Activated naive CD4-positive, alpha-beta T cell treated with anti-CD3 and anti-CD28 coated beads, Interleukin-2, amount 50 U/mL, for 24 hours (primary cell): ENCODE data around the gene ZNF287.

Experiments used
- H3K27ac Mint-ChIP-seq: one replicate; pipeline ENCODE4 v1.8.0; 2021; ENCODE audit warnings: mild to moderate bottlenecking, mixed read lengths
- H3K27me3 Mint-ChIP-seq: one replicate; pipeline ENCODE4 v1.8.0; 2021; ENCODE audit warnings: mixed read lengths
- H3K36me3 Mint-ChIP-seq: one replicate; pipeline ENCODE4 v1.8.0; 2021; ENCODE audit warnings: mixed read lengths
- H3K4me1 Mint-ChIP-seq: one replicate; pipeline ENCODE4 v1.8.0; 2021; ENCODE audit warnings: mixed read lengths
- H3K4me3 Mint-ChIP-seq: one replicate; pipeline ENCODE4 v1.8.0; 2021; ENCODE audit warnings: mild to moderate bottlenecking, mixed read lengths
- H3K9me3 Mint-ChIP-seq: one replicate; pipeline ENCODE4 v1.8.0; 2021; ENCODE audit warnings: mixed read lengths

Gene ZNF287

GRCh38 chr17:16568541-16569357, at the start of gene ZNF287:
ZNF287 (minus strand) TSS chr17:16569204; CDS start chr17:16567731, 1,473 bp downstream.
- Mint-ChIP-seq H3K4me3 (peak within 1 kb of the TSS; percentile 88), H3K27ac (peak within 1 kb of the TSS; percentile 70), H3K27me3 (no peaks in the 10 kb centered on the region), H3K4me1 (peaks cover 14% of the 10 kb centered on the region), H3K9me3 (no peaks in the 10 kb centered on the region), H3K36me3 (peaks cover 6% of the 10 kb centered on the region)

- Mint-ChIP-seq H3K4me3 (no peak overlapping the region), H3K4me1 (no peaks in the 10 kb centered on the region), H3K27ac (no peak overlapping the region), H3K36me3 (peaks cover 29% of the 10 kb centered on the region), H3K27me3 (no peaks in the 10 kb centered on the region), H3K9me3 (peaks cover 47% of the 10 kb centered on the region)
Observed at GRCh38 chr17:16617481-16618060, 48.6 kb upstream of the ZNF287 start.

- Mint-ChIP-seq H3K27ac (no peak overlapping the region), H3K9me3 (peaks cover 6% of the 10 kb centered on the region), H3K4me3 (no peak overlapping the region), H3K27me3 (peaks cover 2% of the 10 kb centered on the region), H3K4me1 (no peaks in the 10 kb centered on the region), H3K36me3 (peaks cover 3% of the 10 kb centered on the region)
Observed at GRCh38 chr17:16599537-16599936, 30.5 kb upstream of the ZNF287 start.

- no peak overlapping the region for H3K27ac Mint-ChIP-seq
- no peak overlapping the region for H3K4me3 Mint-ChIP-seq
- no peaks in the 10 kb centered on the region for H3K9me3 Mint-ChIP-seq
- H3K27me3 Mint-ChIP-seq = peaks cover 9% of the 10 kb centered on the region
- no peaks in the 10 kb centered on the region for H3K36me3 Mint-ChIP-seq
- H3K4me1 Mint-ChIP-seq = peaks cover 3% of the 10 kb centered on the region
Observed at GRCh38 chr17:16593356-16594102, 24.5 kb upstream of the ZNF287 start.

GRCh38 chr17:16589097-16589969, 20.3 kb upstream of the ZNF287 start:
- Mint-ChIP-seq H3K4me1 (peaks cover 8% of the 10 kb centered on the region), H3K27ac (no peak overlapping the region), H3K27me3 (peaks cover 14% of the 10 kb centered on the region), H3K9me3 (no peaks in the 10 kb centered on the region), H3K36me3 (no peaks in the 10 kb centered on the region), H3K4me3 (peak overlapping the region; percentile 82)

- Mint-ChIP-seq H3K4me1 (peaks cover 22% of the 10 kb centered on the region), H3K27me3 (peaks cover 9% of the 10 kb centered on the region), H3K4me3 (no peak overlapping the region), H3K27ac (no peak overlapping the region), H3K9me3 (no peaks in the 10 kb centered on the region), H3K36me3 (no peaks in the 10 kb centered on the region)
Observed at GRCh38 chr17:16585796-16586195, 16.8 kb upstream of the ZNF287 start.

- Mint-ChIP-seq H3K9me3 (no peaks in the 10 kb centered on the region), H3K4me1 (peaks cover 20% of the 10 kb centered on the region), H3K36me3 (peaks cover 2% of the 10 kb centered on the region), H3K27me3 (peaks cover 7% of the 10 kb centered on the region), H3K4me3 (peak overlapping the region; percentile 80), H3K27ac (peak overlapping the region; percentile 26)
Observed at GRCh38 chr17:16584273-16584995, 15.4 kb upstream of the ZNF287 start.

GRCh38 chr17:16583781-16584180, 14.8 kb upstream of the ZNF287 start:
- Mint-ChIP-seq H3K4me1 (peaks cover 19% of the 10 kb centered on the region), H3K9me3 (no peaks in the 10 kb centered on the region), H3K4me3 (peak overlapping the region; percentile 80), H3K27ac (peak overlapping the region; percentile 26), H3K36me3 (peaks cover 2% of the 10 kb centered on the region), H3K27me3 (peaks cover 7% of the 10 kb centered on the region)

GRCh38 chr17:16573466-16573865, 4.5 kb upstream of the ZNF287 start:
- Mint-ChIP-seq H3K4me1 (peaks cover 6% of the 10 kb centered on the region), H3K4me3 (no peak overlapping the region), H3K27me3 (no peaks in the 10 kb centered on the region), H3K36me3 (no peaks in the 10 kb centered on the region), H3K9me3 (no peaks in the 10 kb centered on the region), H3K27ac (no peak overlapping the region)

GRCh38 chr17:16569358-16569712, 331 bp upstream of the ZNF287 start:
- Mint-ChIP-seq H3K27ac (peak overlapping the region; percentile 70), H3K27me3 (no peaks in the 10 kb centered on the region), H3K9me3 (no peaks in the 10 kb centered on the region), H3K4me1 (peaks cover 14% of the 10 kb centered on the region), H3K4me3 (peak overlapping the region; percentile 88), H3K36me3 (peaks cover 6% of the 10 kb centered on the region)

- H3K36me3 Mint-ChIP-seq = peaks cover 50% of the 10 kb centered on the region
- no peaks in the 10 kb centered on the region for H3K27me3 Mint-ChIP-seq
- H3K4me3 Mint-ChIP-seq = no peak overlapping the region
- H3K27ac Mint-ChIP-seq = no peak overlapping the region
- no peaks in the 10 kb centered on the region for H3K4me1 Mint-ChIP-seq
- H3K9me3 Mint-ChIP-seq = peaks cover 15% of the 10 kb centered on the region
Observed at GRCh38 chr17:16552637-16553045, 16.4 kb downstream of the ZNF287 start.

GRCh38 chr17:16551878-16552636, 16.9 kb downstream of the ZNF287 start:
- no peaks in the 10 kb centered on the region for H3K4me1 Mint-ChIP-seq
- H3K4me3 Mint-ChIP-seq = no peak overlapping the region
- H3K36me3 Mint-ChIP-seq = peaks cover 44% of the 10 kb centered on the region
- no peak overlapping the region for H3K27ac Mint-ChIP-seq
- H3K9me3 Mint-ChIP-seq = peaks cover 19% of the 10 kb centered on the region
- no peaks in the 10 kb centered on the region for H3K27me3 Mint-ChIP-seq

GRCh38 chr17:16537130-16537458, 31.9 kb downstream of the ZNF287 start:
- H3K36me3 Mint-ChIP-seq = peaks cover 1% of the 10 kb centered on the region
- peaks cover 23% of the 10 kb centered on the region for H3K4me1 Mint-ChIP-seq
- H3K27ac Mint-ChIP-seq = peak overlapping the region; percentile 41
- peak overlapping the region; percentile 98 for H3K4me3 Mint-ChIP-seq
- H3K27me3 Mint-ChIP-seq = peaks cover 1% of the 10 kb centered on the region
- H3K9me3 Mint-ChIP-seq = no peaks in the 10 kb centered on the region

- Mint-ChIP-seq H3K36me3 (no peaks in the 10 kb centered on the region), H3K4me3 (no peak overlapping the region), H3K27ac (no peak overlapping the region), H3K4me1 (peaks cover 23% of the 10 kb centered on the region), H3K27me3 (peaks cover 3% of the 10 kb centered on the region), H3K9me3 (no peaks in the 10 kb centered on the region)
Observed at GRCh38 chr17:16534236-16534635, 34.8 kb downstream of the ZNF287 start.
